Measurements from ENCODE around the gene SMURF1.

SMURF1 gene

GRCh38 chr7:99132595-99133321, 11.2 kb downstream of the SMURF1 start:
- Histone ChIP-seq H3K9me3 (peaks cover 28% of the 10 kb centered on the region), H3K27me3 (no peaks in the 10 kb centered on the region), H3K4me1 (peaks cover 22% of the 10 kb centered on the region), H3K36me3 (peaks cover 29% of the 10 kb centered on the region), H3K4me3 (no peak overlapping the region), H3K27ac (no peak overlapping the region), H4K20me1 (peaks cover 96% of the 10 kb centered on the region), H3K4me2 (no peak overlapping the region), H3K9ac (no peak overlapping the region)
- TF ChIP-seq Cebpa-rat (IDR thresholded peaks at IDR 0.05): no peak

GRCh38 chr7:99131290-99131689, 12.6 kb downstream of the SMURF1 start:
- Histone ChIP-seq H3K36me3 (peaks cover 24% of the 10 kb centered on the region; the same call in 1 of the 2 replicates), H3K27ac (no peak overlapping the region), H3K9ac (no peak overlapping the region), H3K4me3 (no peak overlapping the region), H4K20me1 (peaks cover 96% of the 10 kb centered on the region), H3K4me1 (peaks cover 7% of the 10 kb centered on the region), H3K9me3 (peaks cover 28% of the 10 kb centered on the region), H3K27me3 (no peaks in the 10 kb centered on the region), H3K4me2 (no peak overlapping the region)
- no peak for TF ChIP-seq Cebpa-rat (IDR thresholded peaks at IDR 0.05)

- no peak overlapping the region for H3K4me3 ChIP-seq
- no peaks in the 10 kb centered on the region for H3K27me3 ChIP-seq
- H3K9me3 ChIP-seq: peaks cover 28% of the 10 kb centered on the region
- no peak overlapping the region for H3K27ac ChIP-seq
- no peak overlapping the region for H3K9ac ChIP-seq
- peaks cover 31% of the 10 kb centered on the region for H3K36me3 ChIP-seq
- TF ChIP-seq Cebpa-rat (IDR thresholded peaks at IDR 0.05): no peak
- H3K4me1 ChIP-seq: peaks cover 13% of the 10 kb centered on the region
- peaks cover 98% of the 10 kb centered on the region for H4K20me1 ChIP-seq
- H3K4me2 ChIP-seq: no peak overlapping the region
Measured at GRCh38 chr7:99129536-99129935, 14.4 kb downstream of the SMURF1 start.

GRCh38 chr7:99129001-99129400, 14.9 kb downstream of the SMURF1 start:
- peaks cover 24% of the 10 kb centered on the region for H3K9me3 ChIP-seq
- H3K27me3 ChIP-seq: no peaks in the 10 kb centered on the region
- TF ChIP-seq Cebpa-rat (IDR thresholded peaks at IDR 0.05): no peak
- no peak overlapping the region for H3K27ac ChIP-seq
- H3K9ac ChIP-seq: no peak overlapping the region
- peaks cover 31% of the 10 kb centered on the region for H3K36me3 ChIP-seq
- H3K4me1 ChIP-seq: peaks cover 18% of the 10 kb centered on the region
- H4K20me1 ChIP-seq: peaks cover 100% of the 10 kb centered on the region
- H3K4me3 ChIP-seq: no peak overlapping the region
- no peak overlapping the region for H3K4me2 ChIP-seq

GRCh38 chr7:99128076-99128950, 15.6 kb downstream of the SMURF1 start:
- H3K9me3 ChIP-seq: peaks cover 17% of the 10 kb centered on the region
- H3K9ac ChIP-seq: no peak overlapping the region
- no peak overlapping the region for H3K4me3 ChIP-seq
- H3K27ac ChIP-seq: no peak overlapping the region
- no peaks in the 10 kb centered on the region for H3K27me3 ChIP-seq
- H3K4me1 ChIP-seq: peaks cover 25% of the 10 kb centered on the region
- no peak overlapping the region for H3K4me2 ChIP-seq
- peaks cover 100% of the 10 kb centered on the region for H4K20me1 ChIP-seq
- no peak for TF ChIP-seq Cebpa-rat (IDR thresholded peaks at IDR 0.05)
- peaks cover 31% of the 10 kb centered on the region for H3K36me3 ChIP-seq

GRCh38 chr7:99127636-99128035, 16.3 kb downstream of the SMURF1 start:
- Histone ChIP-seq H3K9ac (no peak overlapping the region), H4K20me1 (peaks cover 96% of the 10 kb centered on the region), H3K27me3 (no peaks in the 10 kb centered on the region), H3K9me3 (peaks cover 11% of the 10 kb centered on the region), H3K36me3 (peaks cover 27% of the 10 kb centered on the region), H3K27ac (no peak overlapping the region), H3K4me2 (no peak overlapping the region), H3K4me3 (no peak overlapping the region), H3K4me1 (peaks cover 28% of the 10 kb centered on the region)
- TF ChIP-seq Cebpa-rat (IDR thresholded peaks at IDR 0.05): no peak

- H3K27ac ChIP-seq: no peak overlapping the region
- H3K27me3 ChIP-seq: no peaks in the 10 kb centered on the region
- H3K9me3 ChIP-seq: peaks cover 6% of the 10 kb centered on the region; the same call in 1 of the 2 replicates
- H4K20me1 ChIP-seq: peaks cover 90% of the 10 kb centered on the region
- H3K9ac ChIP-seq: no peak overlapping the region
- no peak overlapping the region for H3K4me3 ChIP-seq
- no peak overlapping the region for H3K4me2 ChIP-seq
- H3K36me3 ChIP-seq: peaks cover 21% of the 10 kb centered on the region
- TF ChIP-seq Cebpa-rat (IDR thresholded peaks at IDR 0.05): no peak
- H3K4me1 ChIP-seq: peaks cover 28% of the 10 kb centered on the region
Measured at GRCh38 chr7:99126921-99127553, 16.9 kb downstream of the SMURF1 start.

GRCh38 chr7:99125505-99125865, 18.4 kb downstream of the SMURF1 start:
- Histone ChIP-seq H3K36me3 (peaks cover 12% of the 10 kb centered on the region; the same call in 1 of the 2 replicates), H3K4me2 (no peak overlapping the region), H3K9ac (no peak overlapping the region), H3K27me3 (no peaks in the 10 kb centered on the region), H3K27ac (0 out of 2 replicates have a peak overlapping the region, but pooled peaks have one; percentile 22), H4K20me1 (peaks cover 90% of the 10 kb centered on the region), H3K4me1 (peaks cover 44% of the 10 kb centered on the region), H3K4me3 (no peak overlapping the region), H3K9me3 (no peaks in the 10 kb centered on the region)
- TF ChIP-seq Cebpa-rat (IDR thresholded peaks at IDR 0.05): no peak

- no peaks in the 10 kb centered on the region; the same call in 1 of the 2 replicates for H3K9me3 ChIP-seq
- no peak overlapping the region for H3K9ac ChIP-seq
- peaks cover 90% of the 10 kb centered on the region for H4K20me1 ChIP-seq
- TF ChIP-seq Cebpa-rat (IDR thresholded peaks at IDR 0.05): no peak
- no peak overlapping the region for H3K4me3 ChIP-seq
- H3K4me1 ChIP-seq: peaks cover 49% of the 10 kb centered on the region
- H3K4me2 ChIP-seq: peak overlapping the region; percentile 65; the same call in 1 of the 2 replicates
- no peaks in the 10 kb centered on the region for H3K27me3 ChIP-seq
- peaks cover 15% of the 10 kb centered on the region for H3K36me3 ChIP-seq
- no peak overlapping the region; the same call in 1 of the 2 replicates for H3K27ac ChIP-seq
Measured at GRCh38 chr7:99124751-99125504, 19.0 kb downstream of the SMURF1 start.

Data from BLaER1 (cell line).